GM12891 (cell line): ENCODE data around the gene IFT81.

ENCODE experiments used
- POLR2AphosphoS5 ChIP-seq: IDR thresholded peaks from 2 replicates; pipeline ENCODE4 v1.6.1; 2011; ENCODE audit warnings: low read depth, low read length, control low read depth
- SPI1 ChIP-seq: IDR thresholded peaks from 2 replicates; pipeline ENCODE4 v1.6.1; 2011; ENCODE audit warnings: low read depth, low read length, control low read depth
- TAF1 ChIP-seq: IDR thresholded peaks from 2 replicates; pipeline ENCODE4 v1.6.1; 2011; ENCODE audit warnings: low read depth, low read length, control low read depth

DNA sequence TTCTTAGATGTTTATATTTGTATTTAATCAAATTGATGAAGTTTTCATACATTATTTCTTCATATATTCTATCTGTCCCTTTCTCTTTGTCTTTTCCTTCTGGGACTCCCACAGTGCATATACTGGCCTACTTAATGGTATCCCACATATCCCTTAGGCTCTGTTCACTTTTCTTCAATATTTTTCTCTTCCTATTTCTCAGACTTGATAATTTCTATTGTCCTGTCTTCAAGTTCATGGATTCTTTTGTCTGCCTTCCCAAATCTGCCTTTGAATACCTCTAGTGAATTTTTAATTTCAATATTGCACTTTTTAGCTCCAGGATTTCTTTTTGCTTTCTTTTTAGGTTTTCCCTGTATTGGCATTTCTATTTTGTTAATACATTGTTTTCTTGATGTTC, 33.4 kb downstream of the IFT81 start:
- TF ChIP-seq TAF1 (no peak), POLR2AphosphoS5 (no peak), SPI1 (no peak)
